Right kidney (tissue), 1 donor: ENCODE measurements around the gene KCNK1.

Experiments used
- DNase-seq: peaks from one replicate; pipeline ENCODE4 v3.0.0-alpha.2; 2016

The KCNK1 gene

DNA sequence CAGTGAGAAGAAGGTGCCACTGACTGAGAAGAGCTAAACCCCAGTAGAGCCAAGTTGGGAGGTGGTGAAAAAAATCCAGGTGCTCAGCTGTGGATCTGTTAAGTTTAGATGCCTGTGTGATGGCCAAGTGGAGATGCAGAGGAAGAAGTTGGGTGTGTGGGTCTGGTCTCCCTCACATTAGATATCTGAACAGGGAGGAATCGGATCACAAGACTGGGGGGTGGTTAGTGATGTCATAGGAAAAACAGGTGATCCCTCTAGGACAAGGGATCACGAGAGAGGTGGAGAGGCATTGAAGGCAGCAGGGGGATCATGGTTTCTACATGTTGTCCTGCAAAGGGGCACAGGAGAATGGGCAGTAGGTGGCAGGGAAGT, 22.6 kb downstream of the KCNK1 start:
- no peak for DNase-seq

DNA sequence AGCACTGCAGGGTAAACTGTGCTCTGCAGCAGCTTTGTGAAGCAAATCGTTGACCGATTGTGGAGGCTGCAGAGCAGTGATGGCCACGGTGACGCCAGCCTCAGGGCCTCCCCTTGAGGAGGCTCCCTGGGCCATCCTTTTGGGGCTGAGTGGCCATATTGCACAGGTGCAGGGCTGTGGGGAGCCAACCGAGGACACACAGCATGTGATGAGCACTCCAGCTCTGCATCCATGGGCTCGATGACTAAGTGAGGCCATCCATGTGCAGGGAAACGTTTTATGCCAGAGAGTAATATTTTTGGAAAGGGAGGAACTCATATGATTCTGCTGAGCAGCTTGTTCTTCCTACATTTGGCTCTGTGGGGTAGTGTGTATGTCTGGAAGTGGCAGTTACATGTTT, 24.6 kb downstream of the KCNK1 start:
- DNase-seq = no peak

DNA sequence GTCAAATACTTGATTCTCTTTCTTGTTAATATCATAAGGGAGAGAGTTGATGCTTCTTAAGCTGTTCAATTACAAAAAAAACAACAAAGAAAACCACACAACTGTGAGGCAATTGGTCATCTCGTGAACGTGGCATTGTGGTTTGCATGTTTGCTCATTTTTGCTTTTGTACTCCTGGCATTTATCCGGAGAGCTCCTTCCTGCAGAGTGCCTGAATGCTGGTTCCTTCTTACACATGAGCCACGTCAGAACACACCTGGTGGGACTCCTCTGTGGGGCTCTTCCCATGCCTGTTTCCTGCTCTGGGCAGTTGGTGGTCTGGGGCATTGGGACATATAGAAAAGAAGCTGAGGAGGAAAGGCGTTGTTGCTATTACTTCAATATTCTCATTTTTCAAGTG, 25.7 kb downstream of the KCNK1 start:
- DNase-seq = no peak

GRCh38 chr1:233640179-233640578, 26.3 kb downstream of the KCNK1 start:
- DNase-seq = no peak

GRCh38 chr1:233641029-233641428, 27.1 kb downstream of the KCNK1 start:
- DNase-seq = no peak

- DNase-seq = no peak
Observed at GRCh38 chr1:233647073-233647472, 33.2 kb downstream of the KCNK1 start.

- DNase-seq = no peak
Observed at GRCh38 chr1:233647636-233648035, 33.7 kb downstream of the KCNK1 start.

DNA sequence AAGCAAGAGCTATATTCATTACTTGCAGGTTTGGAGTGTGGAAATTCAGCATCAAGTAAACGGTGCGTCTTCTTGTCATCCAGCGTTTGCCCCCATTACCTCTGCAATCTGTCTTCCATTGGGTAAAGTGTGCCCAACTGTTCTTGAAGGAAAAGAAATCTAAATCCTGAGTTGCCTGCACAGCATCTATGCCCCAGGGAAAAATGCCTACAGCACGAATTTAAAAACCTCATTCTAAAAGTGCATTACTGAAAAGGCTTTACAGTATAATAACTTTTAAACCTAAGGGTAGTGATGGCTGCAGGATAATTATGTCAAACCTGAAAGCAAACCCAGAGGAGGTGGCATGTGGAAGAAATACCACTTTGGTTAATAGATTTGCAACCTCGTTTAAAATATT, 37.2 kb downstream of the KCNK1 start:
- DNase-seq = no peak

- DNase-seq = no peak
Observed at GRCh38 chr1:233651563-233652233, 37.8 kb downstream of the KCNK1 start.

DNA sequence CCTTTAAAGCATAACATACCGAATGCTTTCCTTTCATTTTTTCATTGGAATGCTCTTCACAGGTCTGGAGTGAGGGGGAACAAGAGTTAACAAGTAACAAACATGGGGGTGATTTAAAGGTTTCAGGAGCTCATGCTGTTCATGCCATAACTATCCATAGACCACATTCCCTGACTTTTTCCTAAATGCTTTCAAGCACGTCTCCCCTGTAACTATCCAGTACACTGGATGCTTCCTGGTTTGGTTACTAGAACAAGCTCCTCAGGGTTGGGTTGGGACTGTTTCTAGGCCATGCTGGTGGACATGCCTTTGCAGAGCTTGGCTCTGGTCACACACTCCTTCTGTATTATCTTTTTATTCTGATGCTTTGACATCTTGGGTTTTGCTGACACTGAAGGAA, 38.6 kb downstream of the KCNK1 start:
- no peak for DNase-seq

DNA sequence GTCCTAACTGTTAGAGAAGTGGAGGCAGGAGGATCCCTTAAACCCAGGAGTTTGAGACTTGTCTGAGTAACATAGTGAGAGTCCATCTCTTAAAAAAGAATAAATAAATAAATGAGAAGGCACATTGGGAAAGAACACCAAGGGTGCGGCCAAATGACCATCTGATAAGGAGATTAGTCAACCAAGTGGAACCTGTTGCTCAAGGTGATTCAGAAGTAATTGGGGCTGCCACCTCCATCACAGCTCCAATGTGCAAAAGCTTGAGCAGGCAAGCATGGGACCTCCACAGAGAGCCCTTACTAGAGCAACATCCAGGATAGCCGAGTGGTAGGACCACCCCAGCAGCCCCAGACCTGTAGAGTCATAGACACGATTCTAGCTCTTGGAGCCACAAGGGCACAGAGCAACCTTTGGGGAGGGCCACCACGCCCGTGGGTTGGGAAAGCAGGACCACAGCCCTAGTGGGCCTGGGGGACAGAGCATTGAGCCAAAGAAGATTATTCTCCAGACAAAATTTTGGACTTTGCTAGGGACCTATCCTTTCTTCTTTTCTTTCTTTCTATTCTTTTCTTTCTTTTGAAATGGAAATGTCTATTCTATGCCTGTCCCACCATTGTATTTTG, 40.9 kb downstream of the KCNK1 start:
- DNase-seq = no peak

GRCh38 chr1:233655301-233655740, 41.4 kb downstream of the KCNK1 start:
- no peak for DNase-seq

GRCh38 chr1:233656032-233656635, 42.2 kb downstream of the KCNK1 start:
- no peak for DNase-seq

DNA sequence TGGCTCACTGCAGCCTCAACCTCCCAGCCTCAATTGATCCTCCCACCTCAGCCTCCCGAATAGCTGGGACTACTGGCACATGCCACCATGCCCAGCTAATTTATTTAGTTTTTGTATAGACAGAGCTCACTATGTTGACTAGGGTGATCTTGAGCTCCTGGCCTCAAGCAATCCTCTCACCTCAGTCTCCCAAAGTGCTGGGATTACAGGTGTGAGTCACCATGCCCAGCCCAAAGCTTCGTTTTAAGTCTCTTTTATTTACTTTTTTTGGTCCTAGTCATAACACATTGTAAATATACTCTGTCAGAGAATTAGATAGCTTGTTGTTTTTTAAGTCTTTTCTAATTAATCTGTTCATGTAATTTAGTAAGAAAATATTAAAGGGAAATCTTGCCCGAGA, 42.8 kb downstream of the KCNK1 start:
- no peak for DNase-seq

DNA sequence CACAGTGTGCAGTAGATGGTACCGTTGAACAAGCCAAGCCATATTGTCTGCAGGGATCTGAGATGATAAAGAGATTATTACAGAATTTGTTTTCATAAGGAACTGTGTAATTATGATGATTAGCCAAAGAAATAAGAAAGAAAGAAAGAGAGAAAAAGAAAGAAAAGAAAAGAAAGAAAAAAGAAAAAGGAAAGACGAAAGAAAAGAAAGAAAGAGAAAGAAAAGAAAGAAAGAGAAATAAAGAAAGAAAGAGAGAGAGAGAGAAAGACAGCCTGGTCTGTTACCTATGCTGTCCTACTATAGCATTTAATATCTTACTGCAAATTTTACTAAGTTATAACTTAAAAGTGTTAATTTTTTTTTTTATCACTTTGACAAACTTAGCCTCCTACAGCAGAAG, 43.6 kb downstream of the KCNK1 start:
- no peak for DNase-seq

GRCh38 chr1:233659495-233659894, 45.6 kb downstream of the KCNK1 start:
- DNase-seq = no peak

DNA sequence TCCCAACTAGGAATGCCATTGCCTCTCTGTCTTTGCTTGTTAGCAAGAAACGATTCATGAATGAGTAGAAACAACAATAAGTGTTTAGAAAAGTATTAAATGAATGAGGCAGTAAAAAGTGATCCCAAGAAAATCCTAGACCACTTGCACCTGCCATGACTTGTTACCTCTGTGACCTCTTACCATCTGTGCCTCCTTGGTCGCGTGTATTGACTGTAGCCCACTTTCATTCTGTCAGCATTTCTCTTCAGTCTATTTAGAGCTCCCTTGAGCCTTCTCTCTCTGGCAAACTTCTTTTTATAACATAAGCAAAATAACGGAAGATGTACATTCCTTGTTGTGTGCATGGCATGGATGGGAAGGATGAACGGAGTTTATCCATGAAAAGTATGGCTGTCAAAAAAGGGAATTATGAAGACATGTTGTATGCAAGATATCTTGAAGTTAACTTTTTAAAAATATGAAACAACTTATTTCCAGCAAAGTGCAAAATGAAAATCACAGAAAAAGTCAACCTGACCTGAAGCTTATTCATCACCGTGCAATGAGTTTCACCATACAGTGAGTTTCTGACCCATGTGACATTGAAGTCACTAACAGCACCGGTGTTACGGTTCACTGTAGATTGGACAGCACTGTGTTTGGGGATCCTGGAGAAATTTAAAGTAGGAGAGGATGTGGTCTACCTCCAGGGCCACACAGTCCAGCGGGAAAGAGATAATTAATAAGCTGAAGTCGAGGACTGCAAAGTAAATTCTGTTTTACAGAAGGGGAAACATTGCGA, 47.7 kb downstream of the KCNK1 start:
- DNase-seq = no peak

GRCh38 chr1:233662575-233663304, 48.8 kb downstream of the KCNK1 start:
- DNase-seq = no peak

DNA sequence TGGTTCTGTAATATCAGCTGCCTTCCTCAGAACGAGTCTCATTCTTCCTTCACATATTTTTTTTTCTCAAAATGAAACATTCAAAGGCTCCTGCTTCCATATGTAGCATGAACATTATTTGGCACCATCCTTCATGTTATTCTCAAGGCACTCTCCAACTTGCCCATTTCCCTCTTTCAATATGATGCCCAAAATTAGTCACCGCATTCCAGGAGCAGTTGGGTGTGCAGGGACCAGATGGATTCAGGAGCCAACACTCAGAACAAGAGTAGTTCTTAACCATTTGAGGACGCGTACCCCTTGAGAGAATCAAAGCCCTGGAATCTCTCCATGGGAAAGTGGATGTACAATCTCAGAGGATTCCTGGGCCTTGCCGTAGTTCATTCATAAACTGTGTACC, 50.3 kb downstream of the KCNK1 start:
- DNase-seq = no peak

GRCh38 chr1:233664804-233665574, 51.1 kb downstream of the KCNK1 start:
- no peak for DNase-seq

DNA sequence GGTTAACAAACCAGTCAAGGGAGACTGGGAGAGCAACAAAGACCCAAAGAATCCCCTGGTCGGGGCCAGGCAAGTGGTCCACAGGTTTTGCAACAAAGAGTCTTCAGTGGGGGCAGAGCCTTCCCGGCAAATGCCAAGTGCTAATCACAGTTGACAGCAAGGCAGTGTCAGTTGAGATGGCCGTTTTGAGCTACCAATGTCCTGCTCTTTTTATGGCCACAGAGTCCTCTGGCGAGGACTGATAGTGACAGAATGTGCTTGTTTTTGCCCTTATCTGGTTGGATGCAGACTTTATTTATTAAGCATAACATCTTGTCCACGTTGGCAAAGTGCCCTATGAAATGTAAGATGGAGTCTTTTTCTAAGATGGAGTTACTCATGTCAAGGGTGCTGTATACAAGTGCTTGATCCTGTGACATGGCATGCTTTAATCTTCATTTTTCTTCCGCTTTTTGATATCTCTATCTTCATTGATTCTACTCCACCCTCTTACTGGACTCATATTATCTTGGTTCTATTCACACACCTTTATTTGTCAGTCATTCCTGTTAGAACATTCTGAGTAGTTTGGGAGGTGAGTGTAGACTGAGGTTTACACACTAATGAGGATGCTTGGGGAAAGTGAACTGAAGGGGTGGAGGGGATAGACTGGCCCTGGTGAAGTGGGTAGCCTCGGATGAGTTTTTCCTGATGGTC, 51.8 kb downstream of the KCNK1 start:
- no peak for DNase-seq
